Vagina (tissue), 2 donors: ENCODE measurements around the gene RPS19.

Experiments used
- CTCF ChIP-seq, 3 experiments: fragments of 450-650 bp in 2 of 3; fragments of 200-600 bp in 1 of 3; sonication (generic) in 1 of 3; IDR thresholded peaks; one replicate each; pipeline ENCODE4 v1.5.1; 2017 to 2019; ENCODE audit warnings: antibody characterized with exemption in 3 of 3, mild to moderate bottlenecking in 2 of 3, moderate library complexity in 2 of 3
- POLR2A ChIP-seq, 2 donors: fragments of 450-650 bp; IDR thresholded peaks; one replicate each; pipeline ENCODE4 v1.6.1; 2017; ENCODE audit warnings: antibody characterized with exemption in 2 of 2, mild to moderate bottlenecking in 2 of 2, moderate library complexity in 2 of 2
- POLR2AphosphoS5 ChIP-seq, 2 donors: sonication (generic); formaldehyde crosslinking; IDR thresholded peaks; one replicate each; pipeline ENCODE4 v1.9.0; 2017; ENCODE audit warnings: antibody characterized with exemption in 2 of 2, mild to moderate bottlenecking in 2 of 2, low read depth in 1 of 2; ENCODE audit not compliant: insufficient read depth in 1 of 2

- TF ChIP-seq CTCF (IDR thresholded peaks at IDR 0.05) (no peak), POLR2AphosphoS5 (IDR thresholded peaks at IDR 0.05; ENCODE audit: insufficient read depth in 1 of 2, low read depth in 1 of 2) (no peak), POLR2A (IDR thresholded peaks at IDR 0.05) (no peak)
Measured at GRCh38 chr19:41860419-41861115, 512 bp downstream of the RPS19 start.
